ENCODE data around the gene PNPLA5.

The PNPLA5 gene

GRCh38 chr22:43838571-43839307, 53.1 kb downstream of the PNPLA5 start:
- DNase-seq (ENCODE audit: low read depth, low spot score) = no peak

GRCh38 chr22:43838161-43838560, 53.7 kb downstream of the PNPLA5 start:
- DNase-seq (ENCODE audit: low read depth, low spot score) = no peak

GRCh38 chr22:43837666-43838065, 54.1 kb downstream of the PNPLA5 start:
- DNase-seq (ENCODE audit: low read depth, low spot score) = no peak

- no peak for DNase-seq (ENCODE audit: low read depth, low spot score)
Measured at GRCh38 chr22:43835736-43836135, 56.1 kb downstream of the PNPLA5 start.

- no peak for DNase-seq (ENCODE audit: low read depth, low spot score)
Measured at GRCh38 chr22:43835166-43835565, 56.6 kb downstream of the PNPLA5 start.

- DNase-seq (ENCODE audit: low read depth, low spot score) = no peak
Measured at GRCh38 chr22:43833286-43834240, 58.2 kb downstream of the PNPLA5 start.

GRCh38 chr22:43832393-43833265, 59.2 kb downstream of the PNPLA5 start:
- no peak for DNase-seq (ENCODE audit: low read depth, low spot score)

- no peak for DNase-seq (ENCODE audit: low read depth, low spot score)
Measured at GRCh38 chr22:43831561-43832392, 60.0 kb downstream of the PNPLA5 start.

- DNase-seq (ENCODE audit: low read depth, low spot score) = no peak
Measured at GRCh38 chr22:43830931-43831560, 60.8 kb downstream of the PNPLA5 start.

GRCh38 chr22:43829904-43830851, 61.6 kb downstream of the PNPLA5 start:
- no peak for DNase-seq (ENCODE audit: low read depth, low spot score)

Measured in smooth muscle cell of the brain vasculature (primary cell).